Measurements from ENCODE around the gene PTPRD. TPM values are rescaled to one million over a fixed set of nuclear protein-coding genes. Genes with fewer than 3 reads are reported as not detected.

The PTPRD gene
- total RNA-seq, 1 experiment from 2014 or later = not detected

- intact Hi-C loops (cut with micrococcal nuclease; ENCODE audit: unreplicated experiment) = no loop called here
Measured at GRCh38 chr9:10226996-10227395, 385.8 kb downstream of the PTPRD start.

DNA sequence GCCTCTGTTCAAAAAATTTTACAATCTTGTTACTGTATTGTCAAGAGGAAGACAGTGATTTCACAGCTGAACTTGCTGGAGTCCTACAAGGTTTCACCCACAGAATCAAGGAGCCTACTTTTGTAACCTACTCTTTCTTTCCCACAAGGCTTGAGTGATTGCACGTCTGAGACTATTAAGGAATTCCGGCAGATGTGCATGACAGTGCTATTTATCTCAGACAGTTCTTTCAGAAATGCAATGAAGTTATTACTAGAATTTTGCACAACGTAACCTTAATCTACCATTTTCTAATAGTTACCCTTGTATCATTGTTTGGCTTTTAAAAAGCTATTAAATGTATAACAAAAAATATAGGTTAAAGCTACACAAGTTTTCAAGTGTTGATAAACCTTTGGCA is 400.1 kb downstream of the PTPRD start:
- no peak for DNase-seq (ENCODE audit: low spot score)
- TF ChIP-seq CTCF (conservative IDR thresholded peaks at IDR 0.05; ENCODE audit: low read depth, low read length) (no peak), EZH2 (IDR thresholded peaks at IDR 0.05; ENCODE audit: borderline replicate concordance, low read depth, low read length, poor library complexity, severe bottlenecking) (no peak)
- no TSS peak for BruUV-seq (replicated peaks)
- H3K4me3 ChIP-seq (ENCODE audit: low read depth, low read length, poor library complexity, severe bottlenecking) = no peak overlapping the region
- no peaks in the 10 kb centered on the region for H3K9me3 ChIP-seq (ENCODE audit: low read depth, low read length, poor library complexity, severe bottlenecking)
- H3K4me1 ChIP-seq (ENCODE audit: insufficient read depth, low read length, poor library complexity, severe bottlenecking) = no peaks in the 10 kb centered on the region
- intact Hi-C loops (cut with micrococcal nuclease; ENCODE audit: unreplicated experiment) = no loop called here
- no peaks in the 10 kb centered on the region for H3K36me3 ChIP-seq (ENCODE audit: insufficient read depth, low read length, poor library complexity, severe bottlenecking)
- no peak overlapping the region for H3K27ac ChIP-seq (ENCODE audit: low read depth, low read length, poor library complexity, severe bottlenecking)
- POLR2A ChIA-PET (ENCODE audit: low non-redundant PET) = no interaction called here
- H3K27me3 ChIP-seq (replicated peaks; ENCODE audit: insufficient read depth, low read depth, low read length, poor library complexity) = no peaks in the 10 kb centered on the region
- CTCF ChIA-PET = no interaction called here

More at GRCh38 chr9:10226996-10227395, 385.8 kb downstream of the PTPRD start:
- H3K4me3 ChIP-seq (ENCODE audit: low read depth, low read length, poor library complexity, severe bottlenecking) = no peak overlapping the region
- no peaks in the 10 kb centered on the region for H3K27me3 ChIP-seq (replicated peaks; ENCODE audit: insufficient read depth, low read depth, low read length, poor library complexity)
- H3K9me3 ChIP-seq (ENCODE audit: low read depth, low read length, poor library complexity, severe bottlenecking) = no peaks in the 10 kb centered on the region
- TF ChIP-seq CTCF (conservative IDR thresholded peaks at IDR 0.05; ENCODE audit: low read depth, low read length) (no peak), EZH2 (IDR thresholded peaks at IDR 0.05; ENCODE audit: borderline replicate concordance, low read depth, low read length, poor library complexity, severe bottlenecking) (no peak)
- H3K36me3 ChIP-seq (ENCODE audit: insufficient read depth, low read length, poor library complexity, severe bottlenecking) = no peaks in the 10 kb centered on the region
- BruUV-seq (replicated peaks) = no TSS peak
- no peak for DNase-seq (ENCODE audit: low spot score)
- no peak overlapping the region for H3K27ac ChIP-seq (ENCODE audit: low read depth, low read length, poor library complexity, severe bottlenecking)
- ChIA-PET POLR2A (ENCODE audit: low non-redundant PET) (no interaction called here), CTCF (no interaction called here)
- no peaks in the 10 kb centered on the region for H3K4me1 ChIP-seq (ENCODE audit: insufficient read depth, low read length, poor library complexity, severe bottlenecking)

- no peak overlapping the region for H3K27ac ChIP-seq (ENCODE audit: low read depth, low read length, poor library complexity, severe bottlenecking)
- peak overlapping the region; percentile 30 for H3K4me3 ChIP-seq (ENCODE audit: low read depth, low read length, poor library complexity, severe bottlenecking)
- intact Hi-C loops (cut with micrococcal nuclease; ENCODE audit: unreplicated experiment) = no loop called here
- no peaks in the 10 kb centered on the region for H3K36me3 ChIP-seq (ENCODE audit: insufficient read depth, low read length, poor library complexity, severe bottlenecking)
- CTCF ChIA-PET = no interaction called here
- no peaks in the 10 kb centered on the region for H3K27me3 ChIP-seq (replicated peaks; ENCODE audit: insufficient read depth, low read depth, low read length, poor library complexity)
- BruUV-seq (replicated peaks) = no TSS peak
- POLR2A ChIA-PET (ENCODE audit: low non-redundant PET) = no interaction called here
- H3K9me3 ChIP-seq (ENCODE audit: low read depth, low read length, poor library complexity, severe bottlenecking) = no peaks in the 10 kb centered on the region
- no peak for DNase-seq (ENCODE audit: low spot score)
- H3K4me1 ChIP-seq (ENCODE audit: insufficient read depth, low read length, poor library complexity, severe bottlenecking) = no peaks in the 10 kb centered on the region
- no peak for TF ChIP-seq EZH2 (IDR thresholded peaks at IDR 0.05; ENCODE audit: borderline replicate concordance, low read depth, low read length, poor library complexity, severe bottlenecking)
- TF ChIP-seq CTCF (conservative IDR thresholded peaks at IDR 0.05; ENCODE audit: low read depth, low read length) = no peak
Measured at GRCh38 chr9:10208691-10209069, 404.1 kb downstream of the PTPRD start.
